SK-N-MC (cell line): ENCODE results near the gene ERMN.

Experiments used
- DNase-seq: peaks from one replicate; pipeline ENCODE4 v3.0.0-alpha.2; 2011; ENCODE audit warnings: low read depth, low spot score
- H3K27ac ChIP-seq: fragments of 200-600 bp; sonication (generic); 2 replicates; pipeline ENCODE4 v1.5.1; 2016; ENCODE audit warnings: mixed run types
- H3K36me3 ChIP-seq: fragments of 200-600 bp; sonication (generic); 2 replicates; pipeline ENCODE4 v1.6.1; 2017; ENCODE audit warnings: antibody characterized with exemption, low read length, mixed read lengths; ENCODE audit not compliant: insufficient read depth
- H3K4me3 ChIP-seq: fragments of 200-600 bp; sonication (generic); 2 replicates; pipeline ENCODE4 v1.5.1; 2016
- H3K9ac ChIP-seq: fragments of 200-600 bp; sonication (generic); 2 replicates; pipeline ENCODE4 v1.8.0; 2017; ENCODE audit warnings: mixed run types, mixed read lengths; ENCODE audit not compliant: insufficient read length
- H3K9me3 ChIP-seq: fragments of 200-600 bp; sonication (generic); 2 replicates; pipeline ENCODE4 v1.6.1; 2017; ENCODE audit warnings: low read depth, mild to moderate bottlenecking, antibody characterized with exemption, low read length, moderate library complexity, mixed read lengths
- EZH2 ChIP-seq: fragments of 200-600 bp; sonication (generic); IDR thresholded peaks from one replicate; pipeline ENCODE4 v1.6.1; 2017; ENCODE audit warnings: antibody characterized with exemption
- FOXP2 ChIP-seq: optimal IDR thresholded peaks from 2 replicates; pipeline ENCODE3; 2011; ENCODE audit warnings: mild to moderate bottlenecking, moderate library complexity; ENCODE audit not compliant: insufficient read depth; ENCODE audit errors: extremely low read length, control extremely low read depth
- POLR2AphosphoS5 ChIP-seq: IDR thresholded peaks from 2 replicates; pipeline ENCODE4 v1.6.1; 2012; ENCODE audit warnings: mild to moderate bottlenecking, low read depth, low read length, borderline replicate concordance

Gene ERMN

DNA sequence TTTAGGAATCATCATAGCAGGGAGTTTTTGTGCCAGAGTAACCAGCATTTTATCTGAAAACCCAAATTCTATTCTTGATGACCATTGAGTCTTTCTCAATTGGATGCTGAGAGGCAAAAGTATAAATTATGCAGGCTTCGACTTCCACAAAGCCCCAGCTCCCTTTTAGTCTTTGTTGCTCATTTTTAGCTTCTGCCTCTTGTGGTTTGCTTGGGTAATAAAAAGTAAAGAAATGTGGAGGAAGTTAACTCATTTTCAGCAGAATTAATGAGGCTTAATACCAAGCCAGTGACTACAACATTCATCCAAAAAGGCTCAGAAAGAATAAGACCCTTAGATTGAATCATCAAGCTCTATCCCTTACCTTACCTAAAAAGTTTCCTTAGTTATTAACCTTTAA lies 18.6 kb downstream of the ERMN start:
- Histone ChIP-seq H3K4me3 (no peak overlapping the region), H3K9me3 (no peaks in the 10 kb centered on the region), H3K27ac (no peak overlapping the region), H3K9ac (no peak overlapping the region), H3K36me3 (no peaks in the 10 kb centered on the region)
- TF ChIP-seq FOXP2 (no peak), POLR2AphosphoS5 (no peak), EZH2 (no peak)
- DNase-seq: no peak

DNA sequence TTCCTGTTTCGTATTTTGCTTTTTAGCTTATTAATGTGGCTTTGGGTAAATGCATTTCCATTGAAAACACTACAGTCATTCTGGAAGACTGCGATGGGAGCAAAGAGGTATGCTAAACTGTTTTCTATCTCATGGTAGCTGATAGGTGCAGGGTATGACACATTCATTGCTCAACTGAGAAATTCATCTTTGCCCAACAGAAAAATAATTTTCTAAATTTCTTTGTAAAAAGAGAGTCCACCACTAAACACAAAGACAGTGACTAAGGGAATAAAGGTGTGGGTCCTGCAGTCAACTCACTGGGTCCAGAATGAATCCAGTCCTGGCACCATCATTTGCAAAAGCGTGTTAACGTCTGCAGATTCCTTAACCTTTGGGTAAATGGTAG lies 19.9 kb downstream of the ERMN start:
- no peak overlapping the region for H3K9ac ChIP-seq
- H3K9me3 ChIP-seq: no peaks in the 10 kb centered on the region
- no peak overlapping the region for H3K27ac ChIP-seq
- TF ChIP-seq POLR2AphosphoS5: no peak
- no peak for TF ChIP-seq FOXP2
- DNase-seq: no peak
- H3K4me3 ChIP-seq: no peak overlapping the region
- no peaks in the 10 kb centered on the region for H3K36me3 ChIP-seq

DNA sequence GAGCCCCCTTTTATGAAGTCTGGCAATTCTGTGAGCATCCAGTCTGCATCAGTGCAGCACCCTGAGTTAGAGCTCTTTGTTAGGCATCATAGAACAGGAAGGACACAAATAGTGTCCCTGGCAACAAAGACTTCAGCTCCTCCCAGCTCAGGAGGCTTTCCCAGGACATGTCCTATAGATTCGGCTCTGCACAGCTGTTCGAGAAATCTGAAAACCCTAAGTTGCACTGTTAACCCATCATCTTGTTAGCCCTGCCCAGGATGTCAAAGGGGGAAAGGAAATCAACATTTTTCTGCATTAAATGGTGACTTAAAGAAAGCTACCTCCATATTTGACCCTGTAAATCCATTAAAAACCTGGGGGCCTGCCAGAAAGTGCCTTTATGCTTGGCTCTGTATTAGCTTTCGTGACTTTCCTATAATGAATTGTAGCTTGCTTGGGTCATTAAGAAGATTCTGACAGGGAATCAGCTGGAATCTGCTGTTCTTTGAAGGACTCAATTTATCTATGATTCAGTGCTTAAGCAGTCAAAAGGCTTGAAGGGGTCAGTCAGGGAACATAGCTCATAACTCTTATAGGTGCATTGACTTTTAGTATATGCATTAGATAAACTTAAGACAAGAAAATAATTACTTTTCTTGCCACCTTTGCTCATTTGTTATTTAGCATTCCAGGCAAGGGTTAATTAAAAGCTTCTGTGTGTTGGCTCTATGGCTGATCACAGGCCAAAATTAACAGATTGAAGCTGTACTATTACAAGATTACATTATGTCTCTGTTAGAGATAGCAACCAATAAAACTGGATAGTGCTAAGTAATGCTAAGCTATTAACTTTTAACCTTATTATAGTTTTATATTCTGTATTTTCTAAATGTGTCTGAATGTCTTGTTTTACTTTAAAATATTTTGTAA lies 20.6 kb downstream of the ERMN start:
- no peak for DNase-seq
- no peaks in the 10 kb centered on the region for H3K36me3 ChIP-seq
- no peaks in the 10 kb centered on the region for H3K9me3 ChIP-seq
- no peak overlapping the region for H3K4me3 ChIP-seq
- H3K27ac ChIP-seq: no peak overlapping the region
- no peak overlapping the region for H3K9ac ChIP-seq
- TF ChIP-seq FOXP2: no peak
- TF ChIP-seq EZH2: no peak
- TF ChIP-seq POLR2AphosphoS5: no peak

DNA sequence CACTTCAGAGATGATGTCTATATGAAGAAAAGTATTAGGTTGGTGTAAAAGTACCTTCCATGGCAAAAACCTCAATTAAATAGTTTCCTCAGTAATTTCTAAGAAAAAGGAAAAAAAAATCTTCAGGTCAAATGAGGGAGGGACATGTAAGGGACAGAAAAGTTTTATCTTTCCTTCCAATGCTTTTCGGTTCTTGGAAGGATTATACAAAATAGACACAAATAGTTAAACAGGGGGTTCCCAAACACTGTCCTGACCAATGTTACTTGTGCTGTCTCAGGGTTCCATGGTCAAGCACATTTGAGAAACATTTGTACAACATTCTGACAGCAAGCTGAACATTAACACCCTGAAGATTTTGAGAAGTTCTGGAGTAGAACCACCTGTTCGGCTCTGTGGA lies 22.0 kb downstream of the ERMN start:
- no peaks in the 10 kb centered on the region for H3K36me3 ChIP-seq
- H3K27ac ChIP-seq: no peak overlapping the region
- TF ChIP-seq FOXP2 (no peak), EZH2 (no peak), POLR2AphosphoS5 (no peak)
- H3K9ac ChIP-seq: no peak overlapping the region
- no peak for DNase-seq
- H3K9me3 ChIP-seq: no peaks in the 10 kb centered on the region
- H3K4me3 ChIP-seq: no peak overlapping the region

DNA sequence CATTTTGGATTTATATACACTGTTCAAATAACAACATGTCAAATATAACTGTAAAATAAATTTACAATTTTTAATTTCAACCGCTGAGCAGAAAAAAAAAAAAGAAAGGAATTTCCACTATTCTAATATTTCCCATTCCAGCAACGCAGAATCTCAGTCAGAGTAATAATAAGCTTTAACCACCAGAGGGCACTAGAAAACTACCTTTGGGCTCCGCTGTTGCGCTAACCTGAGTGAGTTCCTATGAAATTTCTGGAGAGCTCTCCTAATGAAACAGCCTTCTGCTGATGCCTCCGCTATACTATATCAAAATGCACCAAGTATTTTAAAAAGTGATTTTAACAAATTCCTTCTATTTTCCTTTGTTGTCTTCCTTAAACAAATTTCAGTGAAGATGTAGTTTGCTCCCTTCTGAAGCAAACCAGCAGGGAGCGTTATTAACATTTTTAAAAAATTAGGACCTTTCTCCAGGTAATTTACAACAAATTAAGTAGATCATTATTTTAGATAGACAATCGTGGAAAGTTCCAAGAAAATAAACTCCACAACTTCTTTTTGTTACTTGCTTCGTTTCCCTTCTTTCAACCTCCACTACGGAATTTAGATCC lies 23.0 kb downstream of the ERMN start:
- Histone ChIP-seq H3K9me3 (no peaks in the 10 kb centered on the region), H3K27ac (no peak overlapping the region), H3K36me3 (no peaks in the 10 kb centered on the region), H3K9ac (no peak overlapping the region), H3K4me3 (no peak overlapping the region)
- TF ChIP-seq FOXP2 (no peak), EZH2 (no peak), POLR2AphosphoS5 (no peak)
- DNase-seq: no peak

DNA sequence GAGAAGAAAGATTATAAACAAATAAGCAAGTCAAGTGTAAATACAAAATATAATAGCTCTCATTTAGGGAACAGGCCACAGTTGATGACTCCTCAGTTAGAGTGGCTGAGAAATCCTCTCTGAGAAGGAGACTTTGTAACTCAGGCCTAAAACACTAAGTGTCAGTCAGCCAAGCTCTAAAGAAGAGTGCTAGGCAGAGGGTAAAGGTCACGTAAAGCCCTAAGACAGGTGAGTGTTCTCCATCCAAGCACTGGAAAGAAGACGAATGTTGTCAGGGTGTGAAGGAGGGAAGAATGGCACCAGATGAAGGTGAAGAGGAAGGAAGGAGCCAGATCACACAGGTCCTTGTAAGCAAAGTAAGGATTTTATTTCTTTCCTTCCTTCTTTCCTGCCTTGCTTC lies 24.3 kb downstream of the ERMN start:
- DNase-seq: no peak
- no peak overlapping the region for H3K9ac ChIP-seq
- no peaks in the 10 kb centered on the region for H3K36me3 ChIP-seq
- H3K9me3 ChIP-seq: no peaks in the 10 kb centered on the region
- no peak overlapping the region for H3K27ac ChIP-seq
- H3K4me3 ChIP-seq: no peak overlapping the region
- TF ChIP-seq EZH2: no peak
- TF ChIP-seq POLR2AphosphoS5: no peak
- TF ChIP-seq FOXP2: no peak

DNA sequence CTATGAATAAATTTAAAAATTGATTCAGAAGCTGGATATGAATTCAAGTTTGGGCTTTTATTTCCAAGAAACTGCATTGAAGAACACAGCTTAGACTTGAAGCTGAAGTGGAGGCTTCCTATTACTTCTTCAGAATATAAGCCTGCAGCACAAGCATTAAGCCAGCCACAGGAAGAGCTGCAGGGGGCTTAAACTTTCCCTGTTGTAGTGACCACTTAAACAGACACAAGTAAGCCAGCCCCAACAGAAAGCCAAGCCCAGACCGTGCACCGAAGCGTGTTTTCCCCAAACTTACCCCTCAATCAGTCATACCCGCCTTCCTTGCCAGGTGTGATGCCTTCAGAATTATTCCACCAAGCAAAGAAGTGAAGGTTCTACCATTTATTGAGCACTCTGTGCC lies 28.7 kb downstream of the ERMN start:
- H3K27ac ChIP-seq: no peak overlapping the region
- no peak overlapping the region for H3K4me3 ChIP-seq
- H3K36me3 ChIP-seq: no peaks in the 10 kb centered on the region
- DNase-seq: no peak
- no peaks in the 10 kb centered on the region for H3K9me3 ChIP-seq
- TF ChIP-seq POLR2AphosphoS5 (no peak), EZH2 (no peak), FOXP2 (no peak)
- H3K9ac ChIP-seq: no peak overlapping the region

DNA sequence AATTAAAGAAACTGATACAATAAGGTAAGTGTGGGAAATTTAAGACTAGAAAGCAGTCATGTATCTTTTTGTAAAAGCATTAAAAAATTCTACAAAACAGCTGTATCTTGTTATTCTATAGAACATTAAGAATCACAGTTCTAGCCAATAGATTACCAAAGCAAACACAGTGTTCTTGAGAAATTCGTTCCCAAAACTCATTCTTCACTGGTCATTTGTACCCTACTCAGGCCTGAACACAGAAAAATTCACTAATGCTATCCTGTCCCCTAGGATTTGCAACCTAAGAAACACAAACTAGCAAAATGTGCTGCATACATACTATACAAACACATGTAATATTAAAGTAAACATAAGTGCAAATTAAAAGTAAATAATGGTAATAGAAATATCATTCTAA lies 29.1 kb downstream of the ERMN start:
- no peak overlapping the region for H3K27ac ChIP-seq
- no peaks in the 10 kb centered on the region for H3K36me3 ChIP-seq
- DNase-seq: no peak
- no peaks in the 10 kb centered on the region for H3K9me3 ChIP-seq
- no peak overlapping the region for H3K9ac ChIP-seq
- TF ChIP-seq POLR2AphosphoS5 (no peak), EZH2 (no peak), FOXP2 (no peak)
- H3K4me3 ChIP-seq: no peak overlapping the region
